Panc1 (cell line): ENCODE data around the gene PCSK7.

ENCODE experiments used
- POLR2AphosphoS5 ChIP-seq: IDR thresholded peaks from 2 replicates; pipeline ENCODE4 v1.6.1; 2012; ENCODE audit warnings: mild to moderate bottlenecking, low read depth, low read length, moderate library complexity
- SIN3A ChIP-seq: IDR thresholded peaks from 2 replicates; pipeline ENCODE4 v1.6.1; 2012; ENCODE audit warnings: low read depth, mild to moderate bottlenecking, low read length, moderate library complexity, borderline replicate concordance; ENCODE audit not compliant: insufficient read depth
- TCF7L2 ChIP-seq: IDR thresholded peaks from 2 replicates; pipeline ENCODE4 v1.6.1; 2011; ENCODE audit warnings: mild to moderate bottlenecking, low read depth, low read length, inconsistent platforms
- TF ChIP-seq, protein P1 (sequence below): fragments of 450-650 bp; IDR thresholded peaks from 2 replicates; pipeline ENCODE4 v1.5.1; 2017; ENCODE audit warnings: mild to moderate bottlenecking
- TF ChIP-seq, protein P2 (sequence below), 2 experiments: IDR thresholded peaks; 2 replicates each; pipeline ENCODE4 v1.6.1; 2011 to 2012; ENCODE audit warnings: low read depth in 2 of 2, control low read depth in 1 of 2, low read length in 1 of 2, mild to moderate bottlenecking in 1 of 2, moderate library complexity in 1 of 2; ENCODE audit not compliant: insufficient read depth in 1 of 2

DNA sequence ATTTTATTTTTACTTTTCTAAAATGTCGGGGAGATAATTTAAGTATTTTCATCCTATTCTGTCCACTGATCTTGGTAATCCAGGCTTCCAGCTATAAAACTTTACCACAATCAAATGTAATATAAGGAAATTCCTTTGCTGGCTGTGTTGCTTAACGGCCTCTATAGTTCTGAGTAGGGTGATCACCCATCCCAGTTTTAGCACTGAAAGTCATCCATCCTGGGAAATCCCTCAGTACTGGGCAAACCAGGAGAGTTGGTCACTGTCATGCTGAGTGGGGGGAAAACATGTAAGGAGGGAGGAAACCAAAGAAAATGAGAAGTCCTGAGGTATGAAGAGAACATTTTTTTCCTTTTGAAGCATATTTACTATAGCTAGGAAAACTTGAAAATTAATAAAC, 46.5 kb upstream of the PCSK7 start:
- TF ChIP-seq, protein P1, sequence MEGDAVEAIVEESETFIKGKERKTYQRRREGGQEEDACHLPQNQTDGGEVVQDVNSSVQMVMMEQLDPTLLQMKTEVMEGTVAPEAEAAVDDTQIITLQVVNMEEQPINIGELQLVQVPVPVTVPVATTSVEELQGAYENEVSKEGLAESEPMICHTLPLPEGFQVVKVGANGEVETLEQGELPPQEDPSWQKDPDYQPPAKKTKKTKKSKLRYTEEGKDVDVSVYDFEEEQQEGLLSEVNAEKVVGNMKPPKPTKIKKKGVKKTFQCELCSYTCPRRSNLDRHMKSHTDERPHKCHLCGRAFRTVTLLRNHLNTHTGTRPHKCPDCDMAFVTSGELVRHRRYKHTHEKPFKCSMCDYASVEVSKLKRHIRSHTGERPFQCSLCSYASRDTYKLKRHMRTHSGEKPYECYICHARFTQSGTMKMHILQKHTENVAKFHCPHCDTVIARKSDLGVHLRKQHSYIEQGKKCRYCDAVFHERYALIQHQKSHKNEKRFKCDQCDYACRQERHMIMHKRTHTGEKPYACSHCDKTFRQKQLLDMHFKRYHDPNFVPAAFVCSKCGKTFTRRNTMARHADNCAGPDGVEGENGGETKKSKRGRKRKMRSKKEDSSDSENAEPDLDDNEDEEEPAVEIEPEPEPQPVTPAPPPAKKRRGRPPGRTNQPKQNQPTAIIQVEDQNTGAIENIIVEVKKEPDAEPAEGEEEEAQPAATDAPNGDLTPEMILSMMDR = no peak
- TF ChIP-seq POLR2AphosphoS5 (no peak), TCF7L2 (no peak), SIN3A (no peak)
- TF ChIP-seq, protein P2, sequence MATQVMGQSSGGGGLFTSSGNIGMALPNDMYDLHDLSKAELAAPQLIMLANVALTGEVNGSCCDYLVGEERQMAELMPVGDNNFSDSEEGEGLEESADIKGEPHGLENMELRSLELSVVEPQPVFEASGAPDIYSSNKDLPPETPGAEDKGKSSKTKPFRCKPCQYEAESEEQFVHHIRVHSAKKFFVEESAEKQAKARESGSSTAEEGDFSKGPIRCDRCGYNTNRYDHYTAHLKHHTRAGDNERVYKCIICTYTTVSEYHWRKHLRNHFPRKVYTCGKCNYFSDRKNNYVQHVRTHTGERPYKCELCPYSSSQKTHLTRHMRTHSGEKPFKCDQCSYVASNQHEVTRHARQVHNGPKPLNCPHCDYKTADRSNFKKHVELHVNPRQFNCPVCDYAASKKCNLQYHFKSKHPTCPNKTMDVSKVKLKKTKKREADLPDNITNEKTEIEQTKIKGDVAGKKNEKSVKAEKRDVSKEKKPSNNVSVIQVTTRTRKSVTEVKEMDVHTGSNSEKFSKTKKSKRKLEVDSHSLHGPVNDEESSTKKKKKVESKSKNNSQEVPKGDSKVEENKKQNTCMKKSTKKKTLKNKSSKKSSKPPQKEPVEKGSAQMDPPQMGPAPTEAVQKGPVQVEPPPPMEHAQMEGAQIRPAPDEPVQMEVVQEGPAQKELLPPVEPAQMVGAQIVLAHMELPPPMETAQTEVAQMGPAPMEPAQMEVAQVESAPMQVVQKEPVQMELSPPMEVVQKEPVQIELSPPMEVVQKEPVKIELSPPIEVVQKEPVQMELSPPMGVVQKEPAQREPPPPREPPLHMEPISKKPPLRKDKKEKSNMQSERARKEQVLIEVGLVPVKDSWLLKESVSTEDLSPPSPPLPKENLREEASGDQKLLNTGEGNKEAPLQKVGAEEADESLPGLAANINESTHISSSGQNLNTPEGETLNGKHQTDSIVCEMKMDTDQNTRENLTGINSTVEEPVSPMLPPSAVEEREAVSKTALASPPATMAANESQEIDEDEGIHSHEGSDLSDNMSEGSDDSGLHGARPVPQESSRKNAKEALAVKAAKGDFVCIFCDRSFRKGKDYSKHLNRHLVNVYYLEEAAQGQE (IDR thresholded peaks at IDR 0.05; ENCODE audit: insufficient read depth in 1 of 2, low read depth in 2 of 2, low read length in 1 of 2) = no peak
